GM18868 (cell line): ENCODE data around the gene GRIA4.
"Not testable (repeated sequence)": the region's sequence is repeated elsewhere in the genome, so short reads cannot be mapped to it uniquely, and the experiment has no call there.

Experiments
- ATAC-seq: cut with Tn5 transposase; IDR thresholded peaks from one replicate; pipeline ENCODE4 v1.9.1; 2021; ENCODE audit warnings: mild to moderate bottlenecking, moderate library complexity; ENCODE audit not compliant: unreplicated experiment

GRIA4 gene

GRCh38 chr11:105783216-105783615 is 173.3 kb downstream of the GRIA4 start:
- ATAC-seq = no peak

- not testable (repeated sequence) for ATAC-seq
These were observed 176.0 kb downstream of the GRIA4 start for GRCh38 chr11:105785850-105786249.

DNA sequence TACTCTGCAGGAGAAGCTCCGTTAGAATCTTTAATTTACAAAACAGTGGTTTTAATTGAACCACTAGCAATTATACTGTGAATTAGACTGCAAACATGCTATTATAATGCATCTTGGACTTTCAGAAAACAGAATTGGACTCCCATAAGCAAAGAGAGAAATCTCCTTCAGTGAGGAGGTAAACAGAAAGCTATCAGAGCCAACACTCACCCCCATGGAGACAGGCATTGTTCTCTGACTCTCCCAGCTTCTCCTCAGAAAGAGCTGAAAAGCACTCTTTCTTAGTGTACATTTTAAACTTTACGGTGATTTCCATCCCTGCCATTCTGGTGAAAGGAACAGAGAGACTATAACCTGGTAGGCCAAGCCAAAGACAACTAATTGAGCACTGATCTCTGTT is 176.9 kb downstream of the GRIA4 start:
- ATAC-seq = no peak

DNA sequence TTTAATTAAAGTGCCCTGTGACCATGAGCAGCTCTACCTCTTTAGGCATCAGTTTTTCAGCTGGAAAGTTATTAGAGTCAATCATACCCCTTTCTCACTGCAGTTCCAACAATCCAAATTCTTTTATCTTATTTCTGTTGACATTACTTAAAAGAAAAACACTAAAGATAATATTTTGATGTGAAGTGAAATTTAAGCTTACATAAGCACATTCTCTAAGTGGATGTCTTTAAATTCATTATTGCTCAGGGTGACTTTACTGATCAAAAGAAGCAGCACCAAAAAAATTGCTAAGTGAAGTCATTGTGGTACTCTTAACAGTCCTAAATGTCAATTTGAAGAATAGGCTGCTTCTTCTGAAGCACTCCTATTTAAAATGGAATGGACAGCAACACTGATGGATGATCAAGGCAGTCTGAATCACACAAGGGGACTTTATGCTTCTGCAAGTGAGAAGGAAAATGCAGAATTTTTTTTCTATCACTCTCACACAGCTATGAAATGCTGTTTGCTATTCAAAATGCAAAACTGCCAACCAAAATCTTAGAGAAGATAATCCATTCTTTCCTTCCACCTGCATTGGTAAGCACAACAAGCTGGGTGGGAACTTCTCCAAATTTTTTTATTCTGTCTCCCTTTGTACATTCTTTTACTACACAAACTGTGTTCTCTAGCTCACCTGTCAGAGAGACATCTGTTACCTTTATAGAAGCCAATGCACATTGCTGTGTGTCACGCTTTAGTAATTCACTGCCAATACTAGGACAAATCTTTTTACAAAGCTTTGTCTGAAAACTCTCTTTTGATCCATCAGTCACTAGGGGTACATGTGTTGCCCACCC is 179.9 kb downstream of the GRIA4 start:
- no peak for ATAC-seq

GRCh38 chr11:105790840-105791239 is 181.0 kb downstream of the GRIA4 start:
- no peak for ATAC-seq

DNA sequence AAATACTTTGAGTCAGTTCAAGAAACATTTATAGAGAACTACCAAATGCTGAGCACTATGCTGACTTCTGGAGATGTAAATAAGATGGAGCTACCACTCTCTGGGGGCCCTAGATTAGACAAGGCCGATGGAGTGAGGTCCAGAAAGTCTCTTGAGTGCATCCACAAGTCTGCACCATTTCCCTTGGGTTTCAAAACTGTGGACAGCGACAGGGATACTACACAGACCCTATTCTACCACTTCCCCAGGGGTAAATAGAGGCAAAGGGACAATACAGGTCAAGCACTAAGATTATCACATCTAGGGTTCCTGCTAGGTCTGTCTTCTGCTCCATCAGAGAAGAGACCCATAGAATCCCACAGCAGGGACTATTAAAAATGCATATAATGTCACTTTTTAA is 183.2 kb downstream of the GRIA4 start:
- ATAC-seq = no peak

DNA sequence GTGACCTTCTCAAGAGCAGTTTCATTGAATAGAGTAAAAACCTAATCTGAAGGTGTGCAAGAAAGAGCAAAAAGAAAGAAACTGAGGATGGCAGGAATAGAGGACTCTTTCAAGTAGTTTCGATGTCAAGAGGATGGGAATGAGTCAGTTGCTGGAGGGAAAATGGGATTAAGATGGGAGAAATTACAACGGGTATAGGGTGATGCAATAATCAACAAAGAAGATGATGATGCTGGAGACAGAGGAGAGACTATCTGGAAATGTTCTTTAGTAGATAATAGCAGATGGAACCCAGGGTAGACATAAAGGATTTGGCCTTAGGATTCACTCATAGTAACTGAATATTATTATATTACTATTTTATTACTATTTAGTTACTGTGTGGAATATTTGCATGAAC is 189.4 kb downstream of the GRIA4 start:
- ATAC-seq = no peak

- no peak for ATAC-seq
These were observed 190.0 kb downstream of the GRIA4 start for GRCh38 chr11:105799728-105800462.

DNA sequence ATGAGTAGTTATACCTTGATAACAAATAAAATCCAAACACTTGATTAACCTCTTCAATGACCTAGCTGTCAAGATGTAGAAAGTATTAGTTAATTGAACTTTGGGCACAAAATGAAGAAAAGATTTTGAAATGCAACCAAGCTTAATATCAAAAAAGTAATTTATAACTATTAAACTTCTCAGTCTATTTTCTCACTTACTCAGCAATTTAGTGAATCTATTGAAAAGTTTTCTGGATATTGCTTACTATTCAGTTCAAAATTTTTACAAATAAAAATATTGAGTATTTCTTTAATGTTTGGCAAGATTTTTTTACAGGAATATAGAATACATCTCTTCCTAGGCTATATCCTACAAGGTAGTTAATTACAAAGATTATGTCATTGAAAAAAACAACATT is 192.5 kb downstream of the GRIA4 start:
- ATAC-seq = no peak

- ATAC-seq = no peak
These were observed 201.4 kb downstream of the GRIA4 start for GRCh38 chr11:105811242-105811641.

- ATAC-seq = no peak
These were observed 211.5 kb downstream of the GRIA4 start for GRCh38 chr11:105821372-105821771.

GRCh38 chr11:105821781-105822180 is 211.9 kb downstream of the GRIA4 start:
- ATAC-seq = no peak

DNA sequence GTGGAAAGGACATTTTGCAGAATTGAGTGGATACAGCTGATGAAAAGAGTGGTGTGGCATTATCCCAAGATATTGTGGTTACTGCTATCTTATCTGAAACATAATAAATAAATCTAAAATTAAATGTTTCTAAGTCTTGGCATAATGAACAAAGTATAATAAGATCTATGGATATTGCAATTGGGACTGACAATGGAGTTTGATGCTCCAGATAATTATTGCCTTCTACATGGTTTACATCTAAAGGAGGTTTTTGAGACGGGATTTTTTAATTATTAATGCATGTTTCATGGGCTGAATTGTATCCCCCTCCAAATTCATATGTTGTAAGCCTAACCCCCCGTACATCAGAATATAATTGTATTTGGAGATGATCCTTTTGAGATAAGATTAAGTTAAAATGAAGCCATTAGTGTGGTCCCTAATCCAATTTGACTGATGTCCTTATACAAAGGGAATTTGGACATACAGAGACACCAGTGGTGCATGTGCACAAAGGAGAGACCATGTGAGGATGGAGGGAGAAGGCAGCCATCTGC is 213.7 kb downstream of the GRIA4 start:
- ATAC-seq = no peak

GRCh38 chr11:105824457-105825013 is 214.7 kb downstream of the GRIA4 start:
- no peak for ATAC-seq

DNA sequence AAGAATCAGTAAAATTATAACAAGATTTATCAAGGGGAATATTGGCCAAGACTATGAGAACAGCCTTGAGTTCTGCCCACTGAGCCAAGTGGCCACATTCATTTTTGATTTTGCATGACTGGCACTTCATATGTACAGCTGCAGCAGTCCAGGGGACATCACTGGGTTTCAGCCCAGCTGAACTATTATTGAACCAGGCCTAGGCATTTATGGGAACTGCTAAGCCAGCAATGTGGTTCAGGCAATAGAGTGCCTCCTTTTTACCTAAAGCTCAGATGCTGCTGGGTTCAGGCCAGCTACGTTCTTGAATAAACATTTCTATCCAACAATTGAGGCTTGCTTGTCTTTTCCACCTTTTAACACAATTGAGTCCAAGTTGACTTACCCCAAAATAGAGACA is 215.3 kb downstream of the GRIA4 start:
- ATAC-seq = no peak

DNA sequence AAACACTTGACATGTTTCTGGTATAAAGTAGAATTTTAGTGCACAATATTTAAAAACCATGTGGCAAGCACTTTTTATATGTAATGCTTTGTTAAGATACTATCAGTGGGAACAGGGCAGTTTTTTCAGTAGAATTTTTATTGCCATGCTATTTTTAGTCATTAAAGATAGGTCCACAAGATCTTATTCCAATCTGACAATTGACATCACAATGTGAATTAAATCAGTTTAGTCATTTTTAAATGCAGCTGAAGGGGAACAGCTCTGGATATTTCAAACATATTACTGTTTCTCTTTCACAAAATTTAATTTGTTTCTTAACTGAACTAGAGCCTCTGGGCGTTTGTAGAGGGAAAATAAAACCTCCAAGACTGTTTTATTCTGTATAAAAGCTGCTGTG is 218.0 kb downstream of the GRIA4 start:
- ATAC-seq = no peak

DNA sequence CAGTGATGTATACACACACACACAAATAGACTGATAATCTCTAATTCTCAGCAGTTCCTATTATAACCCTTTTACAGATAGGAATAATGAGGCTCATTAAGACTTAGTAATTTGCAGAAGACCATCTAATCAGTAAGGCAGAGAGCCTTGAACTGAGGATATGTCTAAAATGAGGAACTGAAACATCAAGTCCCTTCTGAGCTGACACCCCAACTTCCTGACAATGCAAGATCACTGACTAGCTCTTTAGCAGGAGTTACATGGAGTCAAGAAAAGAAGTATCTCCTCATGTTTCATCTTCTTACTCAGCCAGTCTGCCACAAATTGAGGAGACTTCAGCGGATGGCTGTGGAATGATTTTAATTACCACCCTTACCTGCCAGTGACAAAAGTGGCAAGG is 219.2 kb downstream of the GRIA4 start:
- ATAC-seq = peak; percentile 97

- ATAC-seq = no peak
These were observed 224.6 kb downstream of the GRIA4 start for GRCh38 chr11:105834461-105834860.

- peak; percentile 79 for ATAC-seq
These were observed 229.0 kb downstream of the GRIA4 start for GRCh38 chr11:105838668-105839384.

- ATAC-seq = no peak
These were observed 230.5 kb downstream of the GRIA4 start for GRCh38 chr11:105840391-105840790.

DNA sequence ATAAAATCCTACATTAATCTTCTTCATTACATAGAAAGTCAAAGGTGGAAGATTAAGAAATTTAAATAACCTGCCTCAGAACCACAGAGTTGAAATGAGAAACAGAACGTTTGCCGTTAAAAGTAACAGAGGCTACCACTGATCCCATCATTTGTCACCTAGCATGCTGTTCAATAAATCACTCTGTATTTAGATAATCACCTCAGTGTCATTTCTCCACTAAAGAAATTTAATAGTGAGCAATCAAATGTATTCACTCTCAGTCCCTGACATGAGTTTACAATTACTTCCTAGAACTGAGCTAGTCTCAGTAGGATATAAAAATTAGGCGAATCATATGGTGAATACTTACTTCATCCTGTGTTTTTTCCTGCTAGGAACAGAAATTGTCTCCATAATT is 242.5 kb downstream of the GRIA4 start:
- no peak for ATAC-seq
